GM23338 (cell line): Measurements from ENCODE around the gene SEZ6.

Experiments
- CTCF ChIP-seq, 2 experiments: fragments of 200-600 bp in 1 of 2; sonication (generic) in 1 of 2; conservative IDR thresholded peaks; 2 replicates each; pipeline versions ENCODE4 v1.5.1 to v1.6.1; 2016 to 2017; ENCODE audit warnings: antibody characterized with exemption in 2 of 2, low read depth in 2 of 2, mild to moderate bottlenecking in 2 of 2, moderate library complexity in 1 of 2
- EZH2 ChIP-seq: fragments of 200-600 bp; sonication (generic); IDR thresholded peaks from one replicate; pipeline ENCODE4 v1.8.0; 2017; ENCODE audit warnings: antibody characterized with exemption, mild to moderate bottlenecking, low read depth; ENCODE audit not compliant: unreplicated experiment
- POLR2AphosphoS5 ChIP-seq: IDR thresholded peaks from 2 replicates; pipeline ENCODE4 v1.6.1; 2016; ENCODE audit warnings: antibody characterized with exemption, low read depth
- ZNF114 ChIP-seq: fragments of 250-450 bp; sonication (Bioruptor Pico); IDR thresholded peaks from 2 replicates; pipeline ENCODE4 v1.5.0; 2020; ENCODE audit warnings: mild to moderate bottlenecking, moderate library complexity

GRCh38 chr17:28951428-28951990, 54.3 kb downstream of the SEZ6 start, which contains the start of gene PHF12:
- TF ChIP-seq POLR2AphosphoS5: no peak; the same call in 1 of the 2 replicates
- TF ChIP-seq EZH2: no peak
- TF ChIP-seq CTCF (conservative IDR thresholded peaks at IDR 0.05; ENCODE audit: low read depth in 2 of 2): no peak
- no peak for TF ChIP-seq ZNF114 (CRISPR knock-in tag)
